ENCODE data around the gene TSHR.

DNA sequence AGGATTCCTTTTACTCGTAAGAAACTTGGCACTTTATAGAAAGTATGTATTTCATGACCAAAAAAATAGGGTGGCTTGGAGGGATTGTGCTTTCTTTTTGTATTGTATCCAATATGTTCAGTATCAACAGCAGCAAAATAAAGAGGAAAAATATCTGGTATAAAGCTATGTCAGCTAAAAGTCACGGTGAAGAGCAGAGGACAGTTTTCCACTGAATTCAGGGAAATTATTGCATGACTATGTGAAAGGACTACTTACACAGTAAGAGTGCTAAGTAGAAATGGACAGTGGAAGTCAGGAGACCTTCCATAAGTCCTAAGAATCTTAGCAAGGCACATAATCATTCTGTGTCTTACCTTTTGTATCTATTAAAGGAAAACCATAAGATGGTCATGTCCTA is 19.3 kb downstream of the TSHR start:
- TF ChIP-seq, protein P1, sequence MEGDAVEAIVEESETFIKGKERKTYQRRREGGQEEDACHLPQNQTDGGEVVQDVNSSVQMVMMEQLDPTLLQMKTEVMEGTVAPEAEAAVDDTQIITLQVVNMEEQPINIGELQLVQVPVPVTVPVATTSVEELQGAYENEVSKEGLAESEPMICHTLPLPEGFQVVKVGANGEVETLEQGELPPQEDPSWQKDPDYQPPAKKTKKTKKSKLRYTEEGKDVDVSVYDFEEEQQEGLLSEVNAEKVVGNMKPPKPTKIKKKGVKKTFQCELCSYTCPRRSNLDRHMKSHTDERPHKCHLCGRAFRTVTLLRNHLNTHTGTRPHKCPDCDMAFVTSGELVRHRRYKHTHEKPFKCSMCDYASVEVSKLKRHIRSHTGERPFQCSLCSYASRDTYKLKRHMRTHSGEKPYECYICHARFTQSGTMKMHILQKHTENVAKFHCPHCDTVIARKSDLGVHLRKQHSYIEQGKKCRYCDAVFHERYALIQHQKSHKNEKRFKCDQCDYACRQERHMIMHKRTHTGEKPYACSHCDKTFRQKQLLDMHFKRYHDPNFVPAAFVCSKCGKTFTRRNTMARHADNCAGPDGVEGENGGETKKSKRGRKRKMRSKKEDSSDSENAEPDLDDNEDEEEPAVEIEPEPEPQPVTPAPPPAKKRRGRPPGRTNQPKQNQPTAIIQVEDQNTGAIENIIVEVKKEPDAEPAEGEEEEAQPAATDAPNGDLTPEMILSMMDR (conservative IDR thresholded peaks at IDR 0.05; ENCODE audit: low read depth in 2 of 2) = no peak
- TF ChIP-seq EZH2 (IDR thresholded peaks at IDR 0.05; ENCODE audit: low read depth, unreplicated experiment) (no peak), EZH2phosphoT487 (IDR thresholded peaks at IDR 0.05; ENCODE audit: unreplicated experiment) (no peak), CREB1 (CRISPR knock-in tag; IDR thresholded peaks at IDR 0.05; ENCODE audit: low read depth) (no peak), JUNB (IDR thresholded peaks at IDR 0.05; ENCODE audit: unreplicated experiment) (no peak), POLR2AphosphoS5 (IDR thresholded peaks at IDR 0.05; ENCODE audit: low read depth) (no peak), ZNF331 (CRISPR knock-in tag; IDR thresholded peaks at IDR 0.05; ENCODE audit: low read depth) (no peak), NANOG (IDR thresholded peaks at IDR 0.05; ENCODE audit: borderline replicate concordance) (no peak), ZNF114 (CRISPR knock-in tag; IDR thresholded peaks at IDR 0.05) (no peak), STAT1 (IDR thresholded peaks at IDR 0.05; ENCODE audit: unreplicated experiment) (no peak)
- TF ChIP-seq, protein P2, sequence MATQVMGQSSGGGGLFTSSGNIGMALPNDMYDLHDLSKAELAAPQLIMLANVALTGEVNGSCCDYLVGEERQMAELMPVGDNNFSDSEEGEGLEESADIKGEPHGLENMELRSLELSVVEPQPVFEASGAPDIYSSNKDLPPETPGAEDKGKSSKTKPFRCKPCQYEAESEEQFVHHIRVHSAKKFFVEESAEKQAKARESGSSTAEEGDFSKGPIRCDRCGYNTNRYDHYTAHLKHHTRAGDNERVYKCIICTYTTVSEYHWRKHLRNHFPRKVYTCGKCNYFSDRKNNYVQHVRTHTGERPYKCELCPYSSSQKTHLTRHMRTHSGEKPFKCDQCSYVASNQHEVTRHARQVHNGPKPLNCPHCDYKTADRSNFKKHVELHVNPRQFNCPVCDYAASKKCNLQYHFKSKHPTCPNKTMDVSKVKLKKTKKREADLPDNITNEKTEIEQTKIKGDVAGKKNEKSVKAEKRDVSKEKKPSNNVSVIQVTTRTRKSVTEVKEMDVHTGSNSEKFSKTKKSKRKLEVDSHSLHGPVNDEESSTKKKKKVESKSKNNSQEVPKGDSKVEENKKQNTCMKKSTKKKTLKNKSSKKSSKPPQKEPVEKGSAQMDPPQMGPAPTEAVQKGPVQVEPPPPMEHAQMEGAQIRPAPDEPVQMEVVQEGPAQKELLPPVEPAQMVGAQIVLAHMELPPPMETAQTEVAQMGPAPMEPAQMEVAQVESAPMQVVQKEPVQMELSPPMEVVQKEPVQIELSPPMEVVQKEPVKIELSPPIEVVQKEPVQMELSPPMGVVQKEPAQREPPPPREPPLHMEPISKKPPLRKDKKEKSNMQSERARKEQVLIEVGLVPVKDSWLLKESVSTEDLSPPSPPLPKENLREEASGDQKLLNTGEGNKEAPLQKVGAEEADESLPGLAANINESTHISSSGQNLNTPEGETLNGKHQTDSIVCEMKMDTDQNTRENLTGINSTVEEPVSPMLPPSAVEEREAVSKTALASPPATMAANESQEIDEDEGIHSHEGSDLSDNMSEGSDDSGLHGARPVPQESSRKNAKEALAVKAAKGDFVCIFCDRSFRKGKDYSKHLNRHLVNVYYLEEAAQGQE (IDR thresholded peaks at IDR 0.05; ENCODE audit: unreplicated experiment) = no peak
- TF ChIP-seq, protein P3, sequence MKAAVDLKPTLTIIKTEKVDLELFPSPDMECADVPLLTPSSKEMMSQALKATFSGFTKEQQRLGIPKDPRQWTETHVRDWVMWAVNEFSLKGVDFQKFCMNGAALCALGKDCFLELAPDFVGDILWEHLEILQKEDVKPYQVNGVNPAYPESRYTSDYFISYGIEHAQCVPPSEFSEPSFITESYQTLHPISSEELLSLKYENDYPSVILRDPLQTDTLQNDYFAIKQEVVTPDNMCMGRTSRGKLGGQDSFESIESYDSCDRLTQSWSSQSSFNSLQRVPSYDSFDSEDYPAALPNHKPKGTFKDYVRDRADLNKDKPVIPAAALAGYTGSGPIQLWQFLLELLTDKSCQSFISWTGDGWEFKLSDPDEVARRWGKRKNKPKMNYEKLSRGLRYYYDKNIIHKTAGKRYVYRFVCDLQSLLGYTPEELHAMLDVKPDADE (IDR thresholded peaks at IDR 0.05) = no peak
- TF ChIP-seq, protein P4, sequence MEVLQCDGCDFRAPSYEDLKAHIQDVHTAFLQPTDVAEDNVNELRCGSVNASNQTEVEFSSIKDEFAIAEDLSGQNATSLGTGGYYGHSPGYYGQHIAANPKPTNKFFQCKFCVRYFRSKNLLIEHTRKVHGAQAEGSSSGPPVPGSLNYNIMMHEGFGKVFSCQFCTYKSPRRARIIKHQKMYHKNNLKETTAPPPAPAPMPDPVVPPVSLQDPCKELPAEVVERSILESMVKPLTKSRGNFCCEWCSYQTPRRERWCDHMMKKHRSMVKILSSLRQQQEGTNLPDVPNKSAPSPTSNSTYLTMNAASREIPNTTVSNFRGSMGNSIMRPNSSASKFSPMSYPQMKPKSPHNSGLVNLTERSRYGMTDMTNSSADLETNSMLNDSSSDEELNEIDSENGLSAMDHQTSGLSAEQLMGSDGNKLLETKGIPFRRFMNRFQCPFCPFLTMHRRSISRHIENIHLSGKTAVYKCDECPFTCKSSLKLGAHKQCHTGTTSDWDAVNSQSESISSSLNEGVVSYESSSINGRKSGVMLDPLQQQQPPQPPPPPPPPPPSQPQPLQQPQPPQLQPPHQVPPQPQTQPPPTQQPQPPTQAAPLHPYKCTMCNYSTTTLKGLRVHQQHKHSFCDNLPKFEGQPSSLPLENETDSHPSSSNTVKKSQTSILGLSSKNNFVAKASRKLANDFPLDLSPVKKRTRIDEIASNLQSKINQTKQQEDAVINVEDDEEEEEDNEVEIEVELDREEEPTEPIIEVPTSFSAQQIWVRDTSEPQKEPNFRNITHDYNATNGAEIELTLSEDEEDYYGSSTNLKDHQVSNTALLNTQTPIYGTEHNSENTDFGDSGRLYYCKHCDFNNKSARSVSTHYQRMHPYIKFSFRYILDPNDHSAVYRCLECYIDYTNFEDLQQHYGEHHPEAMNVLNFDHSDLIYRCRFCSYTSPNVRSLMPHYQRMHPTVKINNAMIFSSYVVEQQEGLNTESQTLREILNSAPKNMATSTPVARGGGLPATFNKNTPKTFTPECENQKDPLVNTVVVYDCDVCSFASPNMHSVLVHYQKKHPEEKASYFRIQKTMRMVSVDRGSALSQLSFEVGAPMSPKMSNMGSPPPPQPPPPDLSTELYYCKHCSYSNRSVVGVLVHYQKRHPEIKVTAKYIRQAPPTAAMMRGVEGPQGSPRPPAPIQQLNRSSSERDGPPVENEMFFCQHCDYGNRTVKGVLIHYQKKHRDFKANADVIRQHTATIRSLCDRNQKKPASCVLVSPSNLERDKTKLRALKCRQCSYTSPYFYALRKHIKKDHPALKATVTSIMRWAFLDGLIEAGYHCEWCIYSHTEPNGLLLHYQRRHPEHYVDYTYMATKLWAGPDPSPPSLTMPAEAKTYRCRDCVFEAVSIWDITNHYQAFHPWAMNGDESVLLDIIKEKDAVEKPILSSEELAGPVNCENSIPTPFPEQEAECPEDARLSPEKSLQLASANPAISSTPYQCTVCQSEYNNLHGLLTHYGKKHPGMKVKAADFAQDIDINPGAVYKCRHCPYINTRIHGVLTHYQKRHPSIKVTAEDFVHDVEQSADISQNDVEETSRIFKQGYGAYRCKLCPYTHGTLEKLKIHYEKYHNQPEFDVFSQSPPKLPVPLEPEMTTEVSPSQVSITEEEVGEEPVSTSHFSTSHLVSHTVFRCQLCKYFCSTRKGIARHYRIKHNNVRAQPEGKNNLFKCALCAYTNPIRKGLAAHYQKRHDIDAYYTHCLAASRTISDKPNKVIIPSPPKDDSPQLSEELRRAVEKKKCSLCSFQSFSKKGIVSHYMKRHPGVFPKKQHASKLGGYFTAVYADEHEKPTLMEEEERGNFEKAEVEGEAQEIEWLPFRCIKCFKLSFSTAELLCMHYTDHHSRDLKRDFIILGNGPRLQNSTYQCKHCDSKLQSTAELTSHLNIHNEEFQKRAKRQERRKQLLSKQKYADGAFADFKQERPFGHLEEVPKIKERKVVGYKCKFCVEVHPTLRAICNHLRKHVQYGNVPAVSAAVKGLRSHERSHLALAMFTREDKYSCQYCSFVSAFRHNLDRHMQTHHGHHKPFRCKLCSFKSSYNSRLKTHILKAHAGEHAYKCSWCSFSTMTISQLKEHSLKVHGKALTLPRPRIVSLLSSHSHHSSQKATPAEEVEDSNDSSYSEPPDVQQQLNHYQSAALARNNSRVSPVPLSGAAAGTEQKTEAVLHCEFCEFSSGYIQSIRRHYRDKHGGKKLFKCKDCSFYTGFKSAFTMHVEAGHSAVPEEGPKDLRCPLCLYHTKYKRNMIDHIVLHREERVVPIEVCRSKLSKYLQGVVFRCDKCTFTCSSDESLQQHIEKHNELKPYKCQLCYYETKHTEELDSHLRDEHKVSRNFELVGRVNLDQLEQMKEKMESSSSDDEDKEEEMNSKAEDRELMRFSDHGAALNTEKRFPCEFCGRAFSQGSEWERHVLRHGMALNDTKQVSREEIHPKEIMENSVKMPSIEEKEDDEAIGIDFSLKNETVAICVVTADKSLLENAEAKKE (CRISPR knock-in tag; IDR thresholded peaks at IDR 0.05) = no peak
